Measurements from ENCODE around the gene GPBP1.
"Not testable (repeated sequence)": the region's sequence is repeated elsewhere in the genome, so short reads cannot be mapped to it uniquely, and the experiment has no call there.

Gene GPBP1

GRCh38 chr5:57299986-57300385, 126.1 kb downstream of the GPBP1 start:
- peaks cover 24% of the 10 kb centered on the region for H3K4me1 Mint-ChIP-seq
- no peaks in the 10 kb centered on the region for H3K9me3 Mint-ChIP-seq
- DNase-seq: no peak
- no peak overlapping the region for H3K27ac Mint-ChIP-seq
- peaks cover 7% of the 10 kb centered on the region for H3K27me3 Mint-ChIP-seq
- no peak overlapping the region for H3K4me3 Mint-ChIP-seq
- H3K36me3 Mint-ChIP-seq: no peaks in the 10 kb centered on the region
- CTCF ChIA-PET: interaction anchor here (1.0 to 7.5 kb wide), 6 partner anchors 17 to 1162 kb away, joined by 3 to 75 read pairs (median 6); partner anchors contain the start of gene PLK2

- no peak overlapping the region for H3K4me3 Mint-ChIP-seq
- no peaks in the 10 kb centered on the region for H3K27me3 Mint-ChIP-seq
- peaks cover 24% of the 10 kb centered on the region for H3K4me1 Mint-ChIP-seq
- CTCF ChIA-PET: interaction anchor here (1.0 to 7.5 kb wide), 4 partner anchors 37 to 1160 kb away, joined by 3 to 75 read pairs (median 7); partner anchors contain the start of gene PLK2
- no peak overlapping the region for H3K27ac Mint-ChIP-seq
- no peaks in the 10 kb centered on the region for H3K36me3 Mint-ChIP-seq
- H3K9me3 Mint-ChIP-seq: peaks cover 3% of the 10 kb centered on the region
- DNase-seq: no peak
These were observed 128.3 kb downstream of the GPBP1 start for GRCh38 chr5:57302164-57302563.

GRCh38 chr5:57302643-57303042, 128.8 kb downstream of the GPBP1 start:
- no peak overlapping the region for H3K27ac Mint-ChIP-seq
- H3K4me3 Mint-ChIP-seq: no peak overlapping the region
- peaks cover 3% of the 10 kb centered on the region for H3K9me3 Mint-ChIP-seq
- H3K27me3 Mint-ChIP-seq: no peaks in the 10 kb centered on the region
- peaks cover 24% of the 10 kb centered on the region for H3K4me1 Mint-ChIP-seq
- no peaks in the 10 kb centered on the region for H3K36me3 Mint-ChIP-seq
- CTCF ChIA-PET: interaction anchor here (1.0 to 7.5 kb wide), 5 partner anchors 36 to 1159 kb away, joined by 3 to 75 read pairs (median 3); partner anchors contain the start of gene PLK2
- no peak for DNase-seq

GRCh38 chr5:57303985-57304384, 130.1 kb downstream of the GPBP1 start:
- no peaks in the 10 kb centered on the region for H3K27me3 Mint-ChIP-seq
- no peak for DNase-seq
- CTCF ChIA-PET: interaction anchor here (0.8 to 7.5 kb wide), 2 partner anchors 34 to 1158 kb away, joined by 4 to 75 read pairs; partner anchors contain the start of gene PLK2
- H3K36me3 Mint-ChIP-seq: no peaks in the 10 kb centered on the region
- no peak overlapping the region for H3K27ac Mint-ChIP-seq
- H3K4me1 Mint-ChIP-seq: peaks cover 12% of the 10 kb centered on the region
- H3K9me3 Mint-ChIP-seq: peaks cover 3% of the 10 kb centered on the region
- H3K4me3 Mint-ChIP-seq: no peak overlapping the region

GRCh38 chr5:57304931-57305330, 131.1 kb downstream of the GPBP1 start:
- CTCF ChIA-PET: no interaction called here
- H3K9me3 Mint-ChIP-seq: peaks cover 3% of the 10 kb centered on the region
- peaks cover 5% of the 10 kb centered on the region for H3K27me3 Mint-ChIP-seq
- H3K27ac Mint-ChIP-seq: no peak overlapping the region
- H3K36me3 Mint-ChIP-seq: no peaks in the 10 kb centered on the region
- DNase-seq: no peak
- no peak overlapping the region for H3K4me3 Mint-ChIP-seq
- H3K4me1 Mint-ChIP-seq: peaks cover 6% of the 10 kb centered on the region

GRCh38 chr5:57306359-57306758, 132.5 kb downstream of the GPBP1 start:
- Mint-ChIP-seq H3K27ac (no peak overlapping the region), H3K4me3 (no peak overlapping the region), H3K4me1 (peaks cover 6% of the 10 kb centered on the region), H3K27me3 (peaks cover 5% of the 10 kb centered on the region), H3K9me3 (peaks cover 3% of the 10 kb centered on the region), H3K36me3 (no peaks in the 10 kb centered on the region)
- no peak for DNase-seq
- CTCF ChIA-PET: no interaction called here

- Mint-ChIP-seq H3K4me3 (no peak overlapping the region), H3K4me1 (no peaks in the 10 kb centered on the region), H3K9me3 (peaks cover 3% of the 10 kb centered on the region), H3K27ac (no peak overlapping the region), H3K36me3 (no peaks in the 10 kb centered on the region), H3K27me3 (peaks cover 5% of the 10 kb centered on the region)
- CTCF ChIA-PET: interaction anchor here (0.6 kb wide), 1 partner anchor 124 kb away, joined by 3 read pairs; no protein-coding TSS in a partner anchor
- DNase-seq: no peak
These were observed 133.7 kb downstream of the GPBP1 start for GRCh38 chr5:57307516-57307915.

GRCh38 chr5:57309022-57309421, 135.2 kb downstream of the GPBP1 start:
- CTCF ChIA-PET, H3K27ac Mint-ChIP-seq, H3K27me3 Mint-ChIP-seq, H3K4me3 Mint-ChIP-seq, H3K4me1 Mint-ChIP-seq, DNase-seq, H3K9me3 Mint-ChIP-seq, H3K36me3 Mint-ChIP-seq: not testable (repeated sequence)

- Mint-ChIP-seq H3K27me3 (peaks cover 8% of the 10 kb centered on the region), H3K4me3 (no peak overlapping the region), H3K4me1 (no peaks in the 10 kb centered on the region), H3K9me3 (peaks cover 3% of the 10 kb centered on the region), H3K36me3 (no peaks in the 10 kb centered on the region), H3K27ac (no peak overlapping the region)
- CTCF ChIA-PET: interaction anchor here (1.3 kb wide), 1 partner anchor 12 kb away, joined by 3 read pairs; no protein-coding TSS in a partner anchor
- DNase-seq: no peak
These were observed 137.4 kb downstream of the GPBP1 start for GRCh38 chr5:57311251-57311650.

- CTCF ChIA-PET: interaction anchor here (1.1 to 1.3 kb wide), 2 partner anchors 13 to 1149 kb away, joined by 3 read pairs; no protein-coding TSS in a partner anchor
- no peak overlapping the region for H3K4me3 Mint-ChIP-seq
- peaks cover 8% of the 10 kb centered on the region for H3K27me3 Mint-ChIP-seq
- H3K36me3 Mint-ChIP-seq: no peaks in the 10 kb centered on the region
- no peak overlapping the region for H3K27ac Mint-ChIP-seq
- H3K4me1 Mint-ChIP-seq: no peaks in the 10 kb centered on the region
- DNase-seq: no peak
- no peaks in the 10 kb centered on the region for H3K9me3 Mint-ChIP-seq
These were observed 138.3 kb downstream of the GPBP1 start for GRCh38 chr5:57311921-57312735.

GRCh38 chr5:57313716-57314115, 139.9 kb downstream of the GPBP1 start:
- Mint-ChIP-seq H3K9me3 (no peaks in the 10 kb centered on the region), H3K4me1 (no peaks in the 10 kb centered on the region), H3K36me3 (no peaks in the 10 kb centered on the region), H3K4me3 (no peak overlapping the region), H3K27me3 (peaks cover 8% of the 10 kb centered on the region), H3K27ac (no peak overlapping the region)
- DNase-seq: no peak
- CTCF ChIA-PET: no interaction called here
